ENCODE data around the gene FAM110C. TPM values are rescaled to one million over a fixed set of nuclear protein-coding genes. Genes with fewer than 3 reads are reported as not detected.

The FAM110C gene, protein sequence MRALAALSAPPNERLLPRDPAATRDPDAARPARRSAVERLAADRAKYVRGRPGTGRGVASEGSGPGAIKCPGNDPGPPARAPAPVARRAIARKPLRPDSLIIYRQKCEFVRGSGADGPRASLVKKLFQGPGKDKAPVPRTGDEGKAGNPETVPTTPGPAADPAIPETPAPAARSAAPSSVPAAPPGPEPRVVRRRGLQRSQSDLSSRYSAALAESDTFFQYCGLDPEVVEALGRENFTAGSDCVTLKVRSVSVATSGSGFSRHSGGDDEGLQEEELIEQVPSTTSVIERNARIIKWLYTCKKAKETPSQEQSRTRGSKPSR
- total RNA-seq, result 10 to 100 TPM in 1 of 2 donors, 1 to 10 TPM in 1; 5.0 to 18.2 TPM
- 1 to 10 TPM; 4.8 to 4.9 TPM for polyA plus RNA-seq

- peak in 1 of 2 donors; percentile 36 for TF ChIP-seq GABPA (IDR thresholded peaks at IDR 0.05 in 1 of 2, conservative IDR thresholded peaks at IDR 0.05 in 1 of 2)
- TF ChIP-seq FOXA1 (IDR thresholded peaks at IDR 0.05), result no peak
- TF ChIP-seq NR2F2 (IDR thresholded peaks at IDR 0.05), result no peak
- TF ChIP-seq, protein P1, sequence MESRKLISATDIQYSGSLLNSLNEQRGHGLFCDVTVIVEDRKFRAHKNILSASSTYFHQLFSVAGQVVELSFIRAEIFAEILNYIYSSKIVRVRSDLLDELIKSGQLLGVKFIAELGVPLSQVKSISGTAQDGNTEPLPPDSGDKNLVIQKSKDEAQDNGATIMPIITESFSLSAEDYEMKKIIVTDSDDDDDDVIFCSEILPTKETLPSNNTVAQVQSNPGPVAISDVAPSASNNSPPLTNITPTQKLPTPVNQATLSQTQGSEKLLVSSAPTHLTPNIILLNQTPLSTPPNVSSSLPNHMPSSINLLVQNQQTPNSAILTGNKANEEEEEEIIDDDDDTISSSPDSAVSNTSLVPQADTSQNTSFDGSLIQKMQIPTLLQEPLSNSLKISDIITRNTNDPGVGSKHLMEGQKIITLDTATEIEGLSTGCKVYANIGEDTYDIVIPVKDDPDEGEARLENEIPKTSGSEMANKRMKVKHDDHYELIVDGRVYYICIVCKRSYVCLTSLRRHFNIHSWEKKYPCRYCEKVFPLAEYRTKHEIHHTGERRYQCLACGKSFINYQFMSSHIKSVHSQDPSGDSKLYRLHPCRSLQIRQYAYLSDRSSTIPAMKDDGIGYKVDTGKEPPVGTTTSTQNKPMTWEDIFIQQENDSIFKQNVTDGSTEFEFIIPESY (IDR thresholded peaks at IDR 0.05), result no peak
- TF ChIP-seq REST (IDR thresholded peaks at IDR 0.05), result no peak
- peak; percentile 28 for TF ChIP-seq HNF4G (IDR thresholded peaks at IDR 0.05)
- TF ChIP-seq, protein P2, sequence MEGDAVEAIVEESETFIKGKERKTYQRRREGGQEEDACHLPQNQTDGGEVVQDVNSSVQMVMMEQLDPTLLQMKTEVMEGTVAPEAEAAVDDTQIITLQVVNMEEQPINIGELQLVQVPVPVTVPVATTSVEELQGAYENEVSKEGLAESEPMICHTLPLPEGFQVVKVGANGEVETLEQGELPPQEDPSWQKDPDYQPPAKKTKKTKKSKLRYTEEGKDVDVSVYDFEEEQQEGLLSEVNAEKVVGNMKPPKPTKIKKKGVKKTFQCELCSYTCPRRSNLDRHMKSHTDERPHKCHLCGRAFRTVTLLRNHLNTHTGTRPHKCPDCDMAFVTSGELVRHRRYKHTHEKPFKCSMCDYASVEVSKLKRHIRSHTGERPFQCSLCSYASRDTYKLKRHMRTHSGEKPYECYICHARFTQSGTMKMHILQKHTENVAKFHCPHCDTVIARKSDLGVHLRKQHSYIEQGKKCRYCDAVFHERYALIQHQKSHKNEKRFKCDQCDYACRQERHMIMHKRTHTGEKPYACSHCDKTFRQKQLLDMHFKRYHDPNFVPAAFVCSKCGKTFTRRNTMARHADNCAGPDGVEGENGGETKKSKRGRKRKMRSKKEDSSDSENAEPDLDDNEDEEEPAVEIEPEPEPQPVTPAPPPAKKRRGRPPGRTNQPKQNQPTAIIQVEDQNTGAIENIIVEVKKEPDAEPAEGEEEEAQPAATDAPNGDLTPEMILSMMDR (IDR thresholded peaks at IDR 0.05; ENCODE audit: low read depth, low read length, missing input control), result no peak
- no peak for TF ChIP-seq ATF3 (IDR thresholded peaks at IDR 0.05)
- TF ChIP-seq JUND (IDR thresholded peaks at IDR 0.05), result peak; percentile 59 to 75
- peak; percentile 44 to 50 for TF ChIP-seq HNF4A (conservative IDR thresholded peaks at IDR 0.05)
- TF ChIP-seq EGR1 (IDR thresholded peaks at IDR 0.05; ENCODE audit: low read depth in 2 of 2), result peak in 1 of 2 donors; percentile 16
- peak in 1 of 2 donors; percentile 42 for TF ChIP-seq RAD21 (IDR thresholded peaks at IDR 0.05)
- TF ChIP-seq YY1 (IDR thresholded peaks at IDR 0.05), result peak; percentile 14
- TF ChIP-seq TAF1 (conservative IDR thresholded peaks at IDR 0.05), result peak; percentile 54
- no peak for TF ChIP-seq FOXA2 (IDR thresholded peaks at IDR 0.05)
- TF ChIP-seq, protein P3, sequence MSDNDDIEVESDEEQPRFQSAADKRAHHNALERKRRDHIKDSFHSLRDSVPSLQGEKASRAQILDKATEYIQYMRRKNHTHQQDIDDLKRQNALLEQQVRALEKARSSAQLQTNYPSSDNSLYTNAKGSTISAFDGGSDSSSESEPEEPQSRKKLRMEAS (IDR thresholded peaks at IDR 0.05), result peak; percentile 42
- TF ChIP-seq SP1 (IDR thresholded peaks at IDR 0.05), result peak; percentile 62
- TF ChIP-seq RXRA (IDR thresholded peaks at IDR 0.05), result peak; percentile 29 to 37
- WGBS, result 1% methylated on average over 75 of the region's 75 CpGs
- Histone ChIP-seq H3K27ac (ENCODE audit: low read depth in 1 of 2, low read length in 2 of 2) (peak within 1 kb of the TSS; percentile 97 to 99), H3K4me3 (ENCODE audit: low read depth in 1 of 3, low read length in 3 of 3) (peak within 1 kb of the TSS; percentile 91 to 92 (median 91)), H3K27me3 (ENCODE audit: control insufficient read depth in 4 of 4, insufficient read depth in 4 of 4, low read length in 3 of 4) (no peaks in the 10 kb centered on the region), H3K4me1 (ENCODE audit: control insufficient read depth in 4 of 4, insufficient read depth in 4 of 4, low read length in 3 of 4) (peaks cover 6 to 37% (median 29%) of the 10 kb centered on the region in 4 donors), H3K36me3 (ENCODE audit: control insufficient read depth in 4 of 4, insufficient read depth in 3 of 4, low read depth in 1 of 4, low read length in 3 of 4) (peaks cover 0 to 6% (median under 1%) of the 10 kb centered on the region in 4 donors), H3K9me3 (ENCODE audit: control insufficient read depth in 4 of 4, low read length in 3 of 4) (no peaks in the 10 kb centered on the region), H3K9ac (ENCODE audit: low read depth in 1 of 2, low read length in 2 of 2) (peak within 1 kb of the TSS; percentile 60 to 68)
- DNase-seq (ENCODE audit: low spot score), result peak; percentile 46
Observed at GRCh38 chr2:46471-47345, at the start of gene FAM110C. Gene FAM110C (minus strand): TSS chr2:46505. CDS start chr2:46385, 120 bp downstream.
